AG09319 (cell line): Measurements from ENCODE around the gene VAV2.
"Not testable (repeated sequence)": the region's sequence is repeated elsewhere in the genome, so short reads cannot be mapped to it uniquely, and the experiment has no call there.

ENCODE experiments used
- DNase-seq: peaks from one replicate; pipeline ENCODE4 v3.0.0-alpha.2; 2010; ENCODE audit warnings: low read depth; ENCODE audit errors: extremely low read depth
- TF ChIP-seq, protein P1 (sequence below): IDR thresholded peaks from 2 replicates; pipeline ENCODE4 v1.5.1; 2011; ENCODE audit warnings: low read depth, mild to moderate bottlenecking, inconsistent platforms, low read length, moderate library complexity

The VAV2 gene

DNA sequence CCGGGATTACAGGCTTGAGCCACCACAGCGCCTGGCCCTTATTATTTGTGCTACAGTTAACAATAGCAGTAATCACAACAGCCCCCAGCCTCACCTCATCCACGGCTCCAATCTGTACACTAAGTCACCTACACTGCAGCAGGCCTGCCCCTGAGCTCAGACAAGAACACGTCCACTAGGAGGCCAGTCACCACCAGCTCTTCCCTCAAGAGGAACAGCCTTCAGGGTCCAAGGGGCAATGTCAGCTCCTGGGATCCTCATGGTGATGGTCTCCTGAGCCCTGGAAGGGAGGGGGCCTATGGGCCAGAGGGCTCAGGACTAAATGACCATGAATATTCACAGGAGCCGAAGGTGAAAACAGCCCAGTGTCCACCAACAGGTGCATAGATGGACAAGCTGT lies 67.7 kb downstream of the VAV2 start:
- DNase-seq, result no peak
- TF ChIP-seq, protein P1, sequence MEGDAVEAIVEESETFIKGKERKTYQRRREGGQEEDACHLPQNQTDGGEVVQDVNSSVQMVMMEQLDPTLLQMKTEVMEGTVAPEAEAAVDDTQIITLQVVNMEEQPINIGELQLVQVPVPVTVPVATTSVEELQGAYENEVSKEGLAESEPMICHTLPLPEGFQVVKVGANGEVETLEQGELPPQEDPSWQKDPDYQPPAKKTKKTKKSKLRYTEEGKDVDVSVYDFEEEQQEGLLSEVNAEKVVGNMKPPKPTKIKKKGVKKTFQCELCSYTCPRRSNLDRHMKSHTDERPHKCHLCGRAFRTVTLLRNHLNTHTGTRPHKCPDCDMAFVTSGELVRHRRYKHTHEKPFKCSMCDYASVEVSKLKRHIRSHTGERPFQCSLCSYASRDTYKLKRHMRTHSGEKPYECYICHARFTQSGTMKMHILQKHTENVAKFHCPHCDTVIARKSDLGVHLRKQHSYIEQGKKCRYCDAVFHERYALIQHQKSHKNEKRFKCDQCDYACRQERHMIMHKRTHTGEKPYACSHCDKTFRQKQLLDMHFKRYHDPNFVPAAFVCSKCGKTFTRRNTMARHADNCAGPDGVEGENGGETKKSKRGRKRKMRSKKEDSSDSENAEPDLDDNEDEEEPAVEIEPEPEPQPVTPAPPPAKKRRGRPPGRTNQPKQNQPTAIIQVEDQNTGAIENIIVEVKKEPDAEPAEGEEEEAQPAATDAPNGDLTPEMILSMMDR, result no peak

DNA sequence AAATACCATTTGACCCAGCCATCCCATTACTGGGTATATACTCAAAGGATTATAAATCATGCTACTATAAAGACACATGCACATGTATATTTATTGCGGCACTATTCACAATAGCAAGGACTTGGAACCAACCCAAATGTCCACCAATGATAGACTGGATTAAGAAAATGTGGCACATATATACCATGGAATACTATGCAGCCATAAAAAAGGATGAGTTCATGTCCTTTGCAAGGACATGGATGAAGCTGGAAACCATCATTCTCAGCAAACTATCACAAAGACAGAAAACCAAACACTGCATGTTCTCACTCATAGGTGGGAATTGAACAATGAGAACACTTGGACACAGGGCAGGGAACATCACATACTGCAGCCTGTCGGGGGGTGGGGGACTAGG lies 68.5 kb downstream of the VAV2 start:
- DNase-seq, result not testable (repeated sequence)

DNA sequence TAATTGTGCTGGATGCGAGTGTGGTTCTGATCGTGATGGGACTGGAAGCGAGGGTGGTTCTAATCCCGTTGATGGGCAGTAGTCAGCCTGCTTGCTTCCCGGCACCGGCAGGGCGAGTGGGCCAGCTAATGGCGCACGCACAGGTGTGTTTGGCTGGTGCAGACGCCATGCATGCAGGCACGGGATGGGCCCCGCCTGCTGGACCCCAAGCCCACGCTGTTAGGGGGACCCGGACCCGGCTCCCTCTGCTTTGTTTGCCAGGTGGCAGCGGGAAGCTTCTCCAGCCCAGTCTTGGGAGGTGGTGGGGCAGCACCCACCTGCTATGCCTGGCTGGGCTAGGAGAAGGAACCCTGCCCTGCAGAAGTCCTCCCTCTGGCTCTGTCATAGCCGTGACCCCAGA lies 70.3 kb downstream of the VAV2 start:
- DNase-seq, result no peak
- TF ChIP-seq, protein P1, result no peak

DNA sequence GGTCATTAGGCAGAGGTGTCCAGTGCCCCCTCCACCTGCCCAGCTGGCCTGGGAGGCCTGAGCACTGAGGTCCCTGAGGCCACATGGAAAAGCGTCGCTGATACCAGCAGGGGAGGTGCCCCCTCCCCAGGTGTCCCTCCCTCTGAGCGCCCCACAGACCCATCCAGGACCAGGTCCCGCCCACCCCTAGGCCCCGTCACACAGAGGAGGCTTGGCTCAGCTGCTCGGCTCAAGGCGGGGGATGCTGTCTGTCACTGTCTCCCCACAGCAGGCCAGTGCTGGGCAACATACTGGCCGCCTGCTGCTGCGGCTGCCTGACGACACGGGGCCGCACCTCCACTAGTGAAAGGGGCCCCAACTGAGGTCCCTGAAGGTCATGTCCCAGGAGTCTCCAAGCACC lies 71.7 kb downstream of the VAV2 start:
- TF ChIP-seq, protein P1, result no peak
- DNase-seq, result no peak

DNA sequence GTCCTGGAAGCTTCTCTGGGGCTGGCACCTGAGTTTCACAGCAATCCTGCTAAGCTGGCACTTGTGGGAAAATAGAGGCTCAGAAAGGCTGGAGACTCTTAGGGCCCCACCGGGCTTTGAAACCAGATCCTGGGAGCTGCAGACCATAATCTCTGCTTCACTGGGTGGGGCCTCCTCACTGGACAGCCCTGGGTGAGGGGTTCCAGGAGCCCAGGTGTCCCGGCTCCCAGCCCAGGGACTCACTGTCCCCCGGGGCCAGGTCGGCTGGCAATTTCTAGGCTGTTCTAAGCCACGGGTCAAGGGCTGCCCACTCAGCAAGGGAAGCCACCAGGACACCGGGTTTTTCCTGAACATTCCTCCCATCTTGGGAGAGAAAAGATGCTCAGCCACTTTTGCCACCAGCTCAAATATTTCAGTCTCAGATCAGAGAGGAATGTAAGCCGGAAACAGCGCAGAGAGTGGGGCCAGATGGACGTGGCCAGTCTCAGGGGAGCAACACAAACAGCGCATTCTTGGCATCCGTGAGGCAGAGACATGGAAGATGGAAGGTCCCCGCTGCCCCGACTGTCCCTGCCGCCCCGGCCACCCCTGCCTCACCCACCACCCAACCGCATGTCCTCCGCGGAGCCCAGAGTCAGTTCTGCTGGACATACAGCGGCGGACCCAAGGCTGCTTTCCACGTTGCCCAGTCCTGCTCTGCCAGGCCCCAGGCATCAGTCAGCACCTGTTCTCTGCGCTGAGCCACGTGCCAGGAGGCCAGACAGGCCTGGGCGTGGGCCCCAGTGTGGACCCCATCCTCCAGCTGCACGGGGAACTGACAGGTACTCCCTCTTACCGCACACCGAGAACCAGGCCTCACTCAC lies 72.6 kb downstream of the VAV2 start:
- DNase-seq, result no peak
- TF ChIP-seq, protein P1, result no peak

DNA sequence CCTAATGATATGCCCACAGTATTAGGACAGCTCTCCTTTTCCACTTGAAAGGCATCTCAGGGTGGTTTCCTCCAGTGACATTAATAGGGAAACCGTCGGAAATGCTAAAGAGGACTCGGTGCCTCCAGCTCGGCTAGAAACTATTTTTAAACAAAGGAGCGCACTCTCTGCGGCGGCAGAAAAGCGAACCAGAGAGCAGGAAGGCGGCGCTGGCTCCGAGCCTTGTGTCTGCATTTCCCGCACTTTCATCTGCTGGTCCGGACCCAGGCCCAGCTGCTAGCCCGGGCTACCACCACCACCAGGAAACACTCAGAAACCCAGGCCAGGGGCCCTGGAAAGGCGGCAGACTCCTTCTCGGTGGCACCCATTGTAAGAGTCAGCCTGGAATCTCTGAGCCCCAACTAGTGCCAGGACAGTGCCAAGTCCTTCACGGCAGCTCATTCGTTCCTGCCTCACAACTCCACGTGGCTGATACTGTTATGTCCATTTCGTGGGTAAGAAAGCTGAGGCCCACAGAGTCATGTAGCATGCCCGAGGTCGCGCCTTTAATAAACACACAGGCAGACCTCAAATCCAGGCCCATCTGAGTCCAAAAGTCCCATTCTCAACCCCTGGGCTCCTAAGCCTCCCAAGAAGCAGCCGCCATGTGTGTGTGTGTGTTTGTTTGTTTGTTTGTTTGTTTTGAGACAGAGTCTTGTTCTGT lies 73.9 kb downstream of the VAV2 start:
- TF ChIP-seq, protein P1, result no peak

DNA sequence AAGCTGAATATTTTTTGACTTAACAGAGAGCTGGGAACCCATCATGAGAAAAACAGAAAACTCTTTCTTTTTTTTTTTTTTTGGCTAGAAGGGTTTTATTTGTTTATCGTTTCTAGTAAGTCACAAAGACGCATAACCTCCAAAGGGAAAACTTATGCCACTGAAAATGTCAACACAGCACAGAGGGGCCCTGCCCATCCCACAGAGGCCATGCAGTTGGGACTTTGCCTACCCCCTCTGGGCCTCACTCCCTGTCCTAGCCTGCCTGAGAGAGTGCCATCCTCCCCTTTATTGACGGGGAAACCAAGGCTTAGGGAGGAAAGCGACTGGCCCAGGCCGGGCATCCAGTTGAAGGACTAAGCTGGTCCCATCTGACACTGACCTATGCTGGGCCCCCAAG lies 74.7 kb downstream of the VAV2 start:
- TF ChIP-seq, protein P1, result no peak
- DNase-seq, result no peak

More for the DNA sequence above, 73.9 kb downstream of the VAV2 start:
- DNase-seq, result no peak

DNA sequence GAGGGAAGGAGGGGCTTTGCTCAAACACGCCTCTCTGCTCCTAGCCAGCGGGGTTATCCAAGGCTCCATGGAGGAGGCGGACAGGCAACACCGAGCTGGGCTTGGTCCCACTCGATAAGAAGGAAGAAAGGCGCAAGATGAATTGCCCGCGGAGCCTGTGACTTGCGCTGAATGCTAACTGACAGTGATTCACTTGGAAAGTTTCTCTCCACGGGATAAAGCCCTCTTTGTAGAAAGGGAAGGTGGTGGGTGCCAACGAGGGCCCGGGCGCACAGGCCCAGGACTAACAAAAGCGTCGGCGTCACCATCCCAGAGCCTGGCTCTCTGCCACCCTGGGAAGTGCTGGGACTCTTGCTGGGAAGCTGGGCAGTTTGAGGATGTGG lies 76.0 kb downstream of the VAV2 start:
- DNase-seq, result no peak

More for the DNA sequence above, 76.0 kb downstream of the VAV2 start:
- TF ChIP-seq, protein P1, result no peak
